Measurements from ENCODE around the gene OTUD7B. TPM values are rescaled to one million over a fixed set of nuclear protein-coding genes. Genes with fewer than 3 reads are reported as not detected.

The OTUD7B gene
- total and polyA plus RNA-seq, 9 of the 15 experiments (the other 6 are each of a cell fraction or from before 2014, with no cell fraction given): 0.96 to 18.8 (median 7.4) TPM

DNA sequence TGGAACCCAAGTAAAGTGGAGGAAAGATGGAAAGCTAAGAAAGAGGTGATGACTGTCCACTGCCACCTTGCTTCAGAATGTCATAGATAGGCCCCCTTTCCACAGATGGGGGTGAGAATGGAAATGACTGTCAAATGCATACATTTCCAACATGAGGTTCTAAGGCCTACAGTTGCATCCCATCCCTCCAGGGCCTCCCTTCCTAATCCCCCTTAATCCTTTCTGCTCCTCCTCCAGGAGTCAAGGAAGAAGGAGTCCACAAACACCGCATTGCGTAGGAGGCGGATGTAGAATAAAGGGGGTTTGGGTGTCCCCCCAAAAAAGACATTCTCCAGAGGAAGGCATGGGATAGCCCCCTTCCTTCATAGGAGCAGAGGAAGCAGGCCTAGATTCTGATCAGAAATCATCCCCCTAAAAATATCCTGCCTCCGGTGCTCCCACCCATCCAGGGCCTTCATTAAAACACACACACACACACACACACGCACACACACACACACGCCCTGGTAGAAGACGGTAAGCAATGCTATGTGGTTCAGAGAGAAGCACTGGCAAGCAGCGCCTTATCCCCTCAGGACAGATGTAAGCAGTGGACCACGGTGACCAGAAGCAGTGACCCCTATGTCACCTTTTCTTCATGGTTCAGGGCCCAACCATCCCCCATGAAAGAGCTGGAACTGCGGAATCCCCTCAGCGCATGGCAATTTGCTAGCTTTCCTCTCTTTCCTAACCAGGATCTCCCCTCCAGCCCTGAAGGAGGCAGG, 94.9 kb downstream of the OTUD7B start (continued):
- TF ChIP-seq, protein P1, sequence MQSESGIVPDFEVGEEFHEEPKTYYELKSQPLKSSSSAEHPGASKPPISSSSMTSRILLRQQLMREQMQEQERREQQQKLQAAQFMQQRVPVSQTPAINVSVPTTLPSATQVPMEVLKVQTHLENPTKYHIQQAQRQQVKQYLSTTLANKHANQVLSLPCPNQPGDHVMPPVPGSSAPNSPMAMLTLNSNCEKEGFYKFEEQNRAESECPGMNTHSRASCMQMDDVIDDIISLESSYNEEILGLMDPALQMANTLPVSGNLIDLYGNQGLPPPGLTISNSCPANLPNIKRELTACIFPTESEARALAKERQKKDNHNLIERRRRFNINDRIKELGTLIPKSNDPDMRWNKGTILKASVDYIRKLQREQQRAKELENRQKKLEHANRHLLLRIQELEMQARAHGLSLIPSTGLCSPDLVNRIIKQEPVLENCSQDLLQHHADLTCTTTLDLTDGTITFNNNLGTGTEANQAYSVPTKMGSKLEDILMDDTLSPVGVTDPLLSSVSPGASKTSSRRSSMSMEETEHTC (IDR thresholded peaks at IDR 0.05): no peak
- TF ChIP-seq TAL1 (IDR thresholded peaks at IDR 0.05) (peak; percentile 36; the same call in 1 of the 2 replicates), CBFA2T3 (IDR thresholded peaks at IDR 0.05) (peak; percentile 78)
- TF ChIP-seq, protein P2, sequence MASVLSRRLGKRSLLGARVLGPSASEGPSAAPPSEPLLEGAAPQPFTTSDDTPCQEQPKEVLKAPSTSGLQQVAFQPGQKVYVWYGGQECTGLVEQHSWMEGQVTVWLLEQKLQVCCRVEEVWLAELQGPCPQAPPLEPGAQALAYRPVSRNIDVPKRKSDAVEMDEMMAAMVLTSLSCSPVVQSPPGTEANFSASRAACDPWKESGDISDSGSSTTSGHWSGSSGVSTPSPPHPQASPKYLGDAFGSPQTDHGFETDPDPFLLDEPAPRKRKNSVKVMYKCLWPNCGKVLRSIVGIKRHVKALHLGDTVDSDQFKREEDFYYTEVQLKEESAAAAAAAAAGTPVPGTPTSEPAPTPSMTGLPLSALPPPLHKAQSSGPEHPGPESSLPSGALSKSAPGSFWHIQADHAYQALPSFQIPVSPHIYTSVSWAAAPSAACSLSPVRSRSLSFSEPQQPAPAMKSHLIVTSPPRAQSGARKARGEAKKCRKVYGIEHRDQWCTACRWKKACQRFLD (CRISPR knock-in tag; IDR thresholded peaks at IDR 0.05): no peak

DNA sequence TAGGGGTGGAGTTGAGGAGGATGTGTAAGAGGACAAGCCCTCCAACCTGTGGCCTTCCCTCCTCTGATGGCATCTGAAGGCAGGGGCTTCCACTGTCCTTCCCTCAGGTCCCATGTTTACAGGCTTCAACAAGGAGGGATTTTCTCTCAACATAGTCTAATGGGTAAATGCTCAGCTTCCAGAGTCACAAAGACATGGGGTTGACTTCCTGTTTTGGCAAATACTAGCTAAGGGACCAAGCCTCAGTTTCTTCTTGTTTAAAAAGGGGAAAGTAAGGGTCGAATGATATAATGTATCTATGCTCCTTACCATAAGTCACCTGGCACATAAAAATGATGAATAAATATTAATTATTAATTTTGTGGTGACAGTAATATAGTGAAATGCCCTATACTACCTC, 96.0 kb downstream of the OTUD7B start:
- no peak overlapping the region for H3K4me3 ChIP-seq
- H3K79me2 ChIP-seq (ENCODE audit: control insufficient read depth, insufficient read depth, low read length): no peaks in the 10 kb centered on the region
- H3K4me1 ChIP-seq (replicated peaks in 1 of 2; ENCODE audit: control insufficient read depth in 2 of 2, insufficient read depth in 2 of 2, low read length in 2 of 2): peaks cover 15 to 26% of the 10 kb centered on the region in 2 experiments
- intact Hi-C loops (cut with micrococcal nuclease): no loop called here
- POLR2A ChIA-PET: interaction anchor here (1.1 to 3.3 kb wide), 2 partner anchors 9 to 27 kb away, joined by 5 to 31 read pairs; a partner anchor contains a TSS
- no peak overlapping the region for H3K27ac ChIP-seq (ENCODE audit: extremely low read depth, low read depth, low read length)
- ATAC-seq: no peak
- H3K9me3 ChIP-seq (replicated peaks; ENCODE audit: control insufficient read depth, insufficient read depth, low read depth, low read length): no peaks in the 10 kb centered on the region
- H2AFZ ChIP-seq (ENCODE audit: low read depth, low read length): peak overlapping the region; percentile 66
- no peak overlapping the region for H3K9ac ChIP-seq (ENCODE audit: insufficient read depth in 1 of 2, low read depth in 2 of 2, low read length in 2 of 2)
- H3K9me1 ChIP-seq (ENCODE audit: control insufficient read depth, insufficient read depth, low read length): no peaks in the 10 kb centered on the region
- 7% methylated on average over 1 of the region's 1 CpG for WGBS (ENCODE audit: insufficient coverage, low coverage, missing lambda C conversion rate)
- no peak overlapping the region for H3K4me2 ChIP-seq (ENCODE audit: insufficient read depth, low read length)
- H3K27me3 ChIP-seq (ENCODE audit: control insufficient read depth in 2 of 2, insufficient read depth in 2 of 2, low read length in 2 of 2): no peaks in the 10 kb centered on the region
- in situ Hi-C loops (cut with MboI): no loop called here
- no peaks in the 10 kb centered on the region for H4K20me1 ChIP-seq (replicated peaks; ENCODE audit: control insufficient read depth, insufficient read depth, low read length)
- H3K36me3 ChIP-seq (ENCODE audit: control insufficient read depth, insufficient read depth, low read length): no peaks in the 10 kb centered on the region
- no peak for DNase-seq (ENCODE audit: extremely low read depth in 1 of 4, low spot score in 3 of 4)
- BruUV-seq (replicated peaks): no TSS peak
- TF ChIP-seq ELF1 (tag; IDR thresholded peaks at IDR 0.05) (0 out of 2 replicates have a peak, but pooled peaks have one; percentile 13), ZNF79 (CRISPR knock-in tag; IDR thresholded peaks at IDR 0.05; ENCODE audit: low read depth) (no peak), ZBTB1 (CRISPR knock-in tag; IDR thresholded peaks at IDR 0.05; ENCODE audit: borderline replicate concordance, low read depth) (no peak), SPI1 (IDR thresholded peaks at IDR 0.05; ENCODE audit: borderline replicate concordance, low read depth, low read length) (peak; percentile 76)
- no peak for FAIRE-seq
- CTCF ChIA-PET (ENCODE audit: low intra/inter-chr PET ratio): no interaction called here

Measured in K562 (cell line).